ENCODE measurements around the gene CACNB2. TPM values are rescaled to one million over a fixed set of nuclear protein-coding genes. Genes with fewer than 3 reads are reported as not detected.

Gene CACNB2
- total RNA-seq, 2 experiments from 2014 or later = not detected

DNA sequence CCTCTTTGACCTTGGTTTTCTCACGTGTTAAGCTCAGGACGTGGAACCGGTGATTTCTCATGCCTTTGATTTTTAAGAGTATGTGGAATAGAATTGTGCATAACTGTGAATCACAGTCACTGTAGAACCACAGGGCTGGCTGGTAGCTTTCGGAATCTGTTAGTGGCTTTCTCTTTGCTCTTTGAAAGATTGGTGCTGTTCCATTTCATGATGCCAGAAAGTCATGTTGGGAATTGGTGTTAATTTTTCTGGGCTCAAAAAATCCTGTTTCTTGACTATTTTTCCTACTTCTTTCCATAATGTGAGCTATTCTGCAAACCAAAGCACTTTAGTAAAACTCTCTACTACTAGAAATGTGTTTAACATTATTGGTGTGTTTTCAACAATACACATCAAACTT, 73.0 kb downstream of the CACNB2 start:
- Mint-ChIP-seq H3K27me3 (peaks cover 5% of the 10 kb centered on the region), H3K9me3 (no peaks in the 10 kb centered on the region), H3K4me1 (no peaks in the 10 kb centered on the region), H3K36me3 (ENCODE audit: low read depth) (no peaks in the 10 kb centered on the region), H3K4me3 (no peak overlapping the region), H3K27ac (no peak overlapping the region)
- CTCF ChIA-PET = interaction anchor here (0.6 kb wide), 1 partner anchor 566 kb away, joined by 3 read pairs; no protein-coding TSS in a partner anchor
- POLR2A ChIA-PET = no interaction called here
- DNase-seq = no peak

GRCh38 chr10:18214691-18215563, 74.7 kb downstream of the CACNB2 start:
- Mint-ChIP-seq H3K4me1 (no peaks in the 10 kb centered on the region), H3K27ac (no peak overlapping the region), H3K36me3 (ENCODE audit: low read depth) (no peaks in the 10 kb centered on the region), H3K9me3 (no peaks in the 10 kb centered on the region), H3K4me3 (no peak overlapping the region), H3K27me3 (peaks cover 3% of the 10 kb centered on the region)
- no peak for DNase-seq
- ChIA-PET POLR2A (no interaction called here), CTCF (no interaction called here)

DNA sequence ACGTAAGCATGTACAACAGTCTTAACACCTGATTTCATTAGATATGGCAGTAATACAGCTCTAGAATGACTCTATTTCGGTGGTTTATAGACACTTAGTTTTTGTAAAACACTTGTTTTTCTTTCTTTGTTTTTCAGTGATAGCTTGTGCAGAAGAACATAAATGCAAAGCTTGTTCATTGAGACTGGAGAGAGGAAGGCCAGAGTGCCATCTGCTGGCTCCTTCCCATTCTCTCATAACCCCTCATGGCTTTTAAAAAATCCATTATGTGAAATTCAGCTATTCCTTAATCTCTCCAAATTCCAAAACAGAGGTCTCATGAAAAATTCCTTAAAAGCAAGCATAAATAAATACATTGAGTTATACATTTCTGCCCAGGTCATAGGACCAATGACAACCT, 76.3 kb downstream of the CACNB2 start:
- Mint-ChIP-seq H3K36me3 (ENCODE audit: low read depth) (no peaks in the 10 kb centered on the region), H3K4me1 (no peaks in the 10 kb centered on the region), H3K4me3 (no peak overlapping the region), H3K27ac (no peak overlapping the region), H3K27me3 (peaks cover 3% of the 10 kb centered on the region), H3K9me3 (no peaks in the 10 kb centered on the region)
- no peak for DNase-seq
- ChIA-PET POLR2A (no interaction called here), CTCF (no interaction called here)

- H3K27ac Mint-ChIP-seq = no peak overlapping the region
- no peaks in the 10 kb centered on the region for H3K4me1 Mint-ChIP-seq
Measured at GRCh38 chr10:18217577-18217976, 77.4 kb downstream of the CACNB2 start.

GRCh38 chr10:18219146-18219545, 78.9 kb downstream of the CACNB2 start:
- Mint-ChIP-seq H3K36me3 (ENCODE audit: low read depth) (no peaks in the 10 kb centered on the region), H3K27ac (no peak overlapping the region)
- CTCF ChIA-PET = interaction anchor here (0.6 kb wide), 1 partner anchor 11 kb away, joined by 3 read pairs; no protein-coding TSS in a partner anchor

More at GRCh38 chr10:18217577-18217976, 77.4 kb downstream of the CACNB2 start:
- ChIA-PET POLR2A (no interaction called here), CTCF (no interaction called here)
- H3K27me3 Mint-ChIP-seq = peaks cover 3% of the 10 kb centered on the region
- DNase-seq = no peak
- H3K9me3 Mint-ChIP-seq = no peaks in the 10 kb centered on the region
- no peaks in the 10 kb centered on the region for H3K36me3 Mint-ChIP-seq (ENCODE audit: low read depth)
- no peak overlapping the region for H3K4me3 Mint-ChIP-seq

GRCh38 chr10:18221123-18221522, 80.9 kb downstream of the CACNB2 start:
- H3K27ac Mint-ChIP-seq = no peak overlapping the region
- POLR2A ChIA-PET = no interaction called here

More at GRCh38 chr10:18219146-18219545, 78.9 kb downstream of the CACNB2 start:
- POLR2A ChIA-PET = no interaction called here
- H3K4me1 Mint-ChIP-seq = no peaks in the 10 kb centered on the region
- H3K27me3 Mint-ChIP-seq = no peaks in the 10 kb centered on the region
- no peak for DNase-seq
- H3K4me3 Mint-ChIP-seq = no peak overlapping the region
- no peaks in the 10 kb centered on the region for H3K9me3 Mint-ChIP-seq

DNA sequence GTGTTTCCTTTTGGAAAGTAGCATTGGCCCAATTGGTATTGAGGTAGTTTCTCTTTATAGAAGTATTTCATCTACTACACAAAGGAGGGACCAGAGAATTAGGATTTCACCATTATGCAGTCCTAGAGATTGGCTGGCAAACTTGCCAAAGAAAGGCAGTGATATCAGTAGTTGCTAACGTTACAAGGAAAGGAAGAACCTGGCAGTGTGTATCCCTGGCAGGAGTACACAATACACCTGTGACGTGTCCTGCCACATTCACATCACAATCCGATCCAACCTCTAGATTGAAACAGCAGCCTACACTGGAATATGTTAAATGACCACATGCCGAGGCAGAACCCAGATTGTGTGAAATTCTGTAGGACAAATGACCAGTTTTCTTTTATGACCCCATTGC, 81.7 kb downstream of the CACNB2 start:
- Mint-ChIP-seq H3K27ac (no peak overlapping the region), H3K4me3 (no peak overlapping the region), H3K9me3 (no peaks in the 10 kb centered on the region), H3K27me3 (no peaks in the 10 kb centered on the region), H3K4me1 (no peaks in the 10 kb centered on the region), H3K36me3 (ENCODE audit: low read depth) (no peaks in the 10 kb centered on the region)
- CTCF ChIA-PET = no interaction called here
- POLR2A ChIA-PET = no interaction called here
- no peak for DNase-seq

More at GRCh38 chr10:18221123-18221522, 80.9 kb downstream of the CACNB2 start:
- Mint-ChIP-seq H3K4me1 (no peaks in the 10 kb centered on the region), H3K36me3 (ENCODE audit: low read depth) (no peaks in the 10 kb centered on the region), H3K9me3 (no peaks in the 10 kb centered on the region), H3K27me3 (no peaks in the 10 kb centered on the region), H3K4me3 (no peak overlapping the region)
- no peak for DNase-seq
- CTCF ChIA-PET = no interaction called here

GRCh38 chr10:18222866-18223265, 82.6 kb downstream of the CACNB2 start:
- no peak for DNase-seq
- ChIA-PET POLR2A (no interaction called here), CTCF (no interaction called here)
- Mint-ChIP-seq H3K36me3 (ENCODE audit: low read depth) (no peaks in the 10 kb centered on the region), H3K27me3 (no peaks in the 10 kb centered on the region), H3K27ac (no peak overlapping the region), H3K4me1 (no peaks in the 10 kb centered on the region), H3K9me3 (no peaks in the 10 kb centered on the region), H3K4me3 (no peak overlapping the region)

GRCh38 chr10:18223898-18224297, 83.7 kb downstream of the CACNB2 start:
- no peaks in the 10 kb centered on the region for H3K4me1 Mint-ChIP-seq
- H3K27me3 Mint-ChIP-seq = no peaks in the 10 kb centered on the region
- no peak overlapping the region for H3K4me3 Mint-ChIP-seq
- POLR2A ChIA-PET = no interaction called here
- H3K9me3 Mint-ChIP-seq = no peaks in the 10 kb centered on the region
- DNase-seq = no peak
- no peak overlapping the region for H3K27ac Mint-ChIP-seq
- CTCF ChIA-PET = no interaction called here
- H3K36me3 Mint-ChIP-seq (ENCODE audit: low read depth) = no peaks in the 10 kb centered on the region

DNA sequence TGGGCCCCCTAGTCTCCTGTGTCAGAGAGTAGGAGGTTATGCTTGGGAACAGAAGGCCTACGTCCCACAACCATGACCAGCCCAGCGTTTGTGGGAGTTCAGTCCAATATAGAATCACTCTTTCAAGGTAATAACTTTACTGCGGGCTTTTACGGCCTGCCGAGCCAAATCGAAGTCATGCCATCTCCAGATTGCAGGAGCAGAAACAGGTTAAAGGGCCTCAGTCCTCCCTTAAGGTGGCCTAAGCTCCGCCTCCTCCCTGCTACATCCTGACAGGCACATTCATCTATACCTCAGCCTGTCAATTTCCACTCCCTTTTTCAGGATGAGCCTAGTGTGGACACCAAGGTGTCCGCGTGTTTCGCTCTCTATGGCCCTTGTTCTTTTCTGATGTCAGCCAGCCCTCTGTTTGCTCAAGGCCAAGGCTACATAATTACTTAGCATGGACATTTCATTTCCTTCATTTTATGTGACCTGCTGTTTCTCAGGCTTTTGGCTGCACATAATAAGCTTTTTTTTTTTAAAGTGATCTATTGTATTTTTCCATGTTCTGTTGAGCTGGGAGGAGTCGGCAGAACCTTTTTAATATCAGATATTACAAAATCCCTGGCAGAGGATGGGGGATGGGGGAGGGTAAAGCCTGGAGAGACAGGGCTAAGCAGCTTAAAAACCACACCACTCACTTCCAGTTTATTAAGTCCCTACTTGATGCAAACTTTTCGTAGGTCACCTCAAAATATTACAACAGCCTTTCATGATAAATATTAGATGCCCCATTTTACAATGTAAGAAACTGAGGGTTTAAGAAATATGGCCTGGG, 84.6 kb downstream of the CACNB2 start:
- H3K4me3 Mint-ChIP-seq = no peak overlapping the region
- no peak for DNase-seq
- CTCF ChIA-PET = interaction anchor here (0.7 kb wide), 1 partner anchor 1350 kb away, joined by 3 read pairs; no protein-coding TSS in a partner anchor
- no peaks in the 10 kb centered on the region for H3K9me3 Mint-ChIP-seq
- H3K27ac Mint-ChIP-seq = no peak overlapping the region
- POLR2A ChIA-PET = no interaction called here
- no peaks in the 10 kb centered on the region for H3K36me3 Mint-ChIP-seq (ENCODE audit: low read depth)
- H3K4me1 Mint-ChIP-seq = no peaks in the 10 kb centered on the region
- no peaks in the 10 kb centered on the region for H3K27me3 Mint-ChIP-seq

DNA sequence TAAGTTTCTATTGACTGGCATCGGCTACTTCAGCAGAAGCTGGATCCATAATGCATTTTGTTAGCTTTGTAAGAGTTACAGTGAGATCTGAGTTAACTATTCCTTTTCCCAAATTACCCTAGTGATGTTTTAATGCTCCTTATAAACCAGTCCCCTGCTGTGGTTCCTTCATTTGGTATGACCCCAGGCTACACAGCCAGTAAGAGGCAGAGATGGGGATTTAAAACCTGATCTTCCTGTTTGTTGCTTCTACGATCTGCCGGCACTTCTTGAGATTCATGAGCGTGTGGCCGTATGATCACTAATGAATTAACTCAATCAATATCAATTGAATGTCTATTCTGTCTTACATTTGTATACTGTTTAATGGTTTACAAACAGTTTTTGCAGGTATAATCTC, 86.1 kb downstream of the CACNB2 start:
- Mint-ChIP-seq H3K36me3 (ENCODE audit: low read depth) (no peaks in the 10 kb centered on the region), H3K27me3 (no peaks in the 10 kb centered on the region), H3K4me1 (no peaks in the 10 kb centered on the region), H3K9me3 (no peaks in the 10 kb centered on the region), H3K4me3 (no peak overlapping the region), H3K27ac (no peak overlapping the region)
- no peak for DNase-seq
- POLR2A ChIA-PET = no interaction called here
- CTCF ChIA-PET = no interaction called here

DNA sequence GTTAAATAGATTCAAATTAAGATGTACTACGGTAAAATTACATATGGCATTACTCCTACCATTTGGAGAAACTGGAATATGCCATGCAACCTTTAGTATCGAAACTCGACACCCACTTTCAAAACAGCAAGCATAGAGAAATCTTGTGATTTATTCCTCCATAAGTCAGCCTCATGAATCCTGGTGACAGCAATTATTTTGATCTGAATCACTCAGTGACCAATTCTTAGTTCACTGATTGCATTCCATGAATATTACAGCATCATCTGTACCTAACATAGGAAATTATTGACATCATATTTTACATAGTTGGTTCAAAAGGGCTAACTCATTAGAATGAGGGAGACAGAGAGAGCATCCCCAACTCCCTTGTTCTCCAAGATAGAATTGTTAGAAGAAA, 89.6 kb downstream of the CACNB2 start:
- H3K9me3 Mint-ChIP-seq = no peaks in the 10 kb centered on the region
- H3K4me1 Mint-ChIP-seq = no peaks in the 10 kb centered on the region
- no peak overlapping the region for H3K27ac Mint-ChIP-seq
- DNase-seq = no peak
- ChIA-PET POLR2A (no interaction called here), CTCF (no interaction called here)
- H3K27me3 Mint-ChIP-seq = no peaks in the 10 kb centered on the region
- H3K36me3 Mint-ChIP-seq (ENCODE audit: low read depth) = no peaks in the 10 kb centered on the region
- H3K4me3 Mint-ChIP-seq = no peak overlapping the region

- Mint-ChIP-seq H3K4me1 (no peaks in the 10 kb centered on the region), H3K27ac (no peak overlapping the region), H3K4me3 (no peak overlapping the region), H3K36me3 (ENCODE audit: low read depth) (no peaks in the 10 kb centered on the region), H3K27me3 (no peaks in the 10 kb centered on the region), H3K9me3 (no peaks in the 10 kb centered on the region)
- ChIA-PET POLR2A (no interaction called here), CTCF (no interaction called here)
- DNase-seq = no peak
Measured at GRCh38 chr10:18230794-18231193, 90.6 kb downstream of the CACNB2 start.

Data from activated CD4-positive, alpha-beta T cell treated with anti-CD3 and anti-CD28 coated beads, Interleukin-2, amount 10 ng/mL, durations not matched to agents 7 days and 5 days (primary cell).